Osteoblast (primary cell): ENCODE results near the gene TIMELESS. TPM values are rescaled to one million over a fixed set of nuclear protein-coding genes. Genes with fewer than 3 reads are reported as not detected.
A peak's percentile ranks its signal among the peaks of the same experiment; 100 is the strongest.

Source experiments
- DNase-seq: peaks from one replicate; pipeline ENCODE4 v3.0.0; 2011; ENCODE audit warnings: low spot score, mixed read lengths; ENCODE audit not compliant: insufficient read length; ENCODE audit errors: missing footprints
- H2AFZ ChIP-seq: 2 replicates; pipeline ENCODE4 v1.6.0; 2011; ENCODE audit warnings: mild to moderate bottlenecking, low read length
- H3K27ac ChIP-seq: 2 replicates; pipeline ENCODE4 v1.5.1; 2011; ENCODE audit warnings: mild to moderate bottlenecking, low read depth, low read length, moderate library complexity
- H3K27me3 ChIP-seq: 2 replicates; pipeline ENCODE4 v1.6.0; 2012; ENCODE audit warnings: mild to moderate bottlenecking, control low read depth, inconsistent platforms, low read length, moderate library complexity; ENCODE audit not compliant: insufficient read depth
- H3K36me3 ChIP-seq: 2 replicates; pipeline ENCODE4 v1.5.1; 2011; ENCODE audit warnings: mild to moderate bottlenecking, low read length, control low read depth, moderate library complexity; ENCODE audit not compliant: insufficient read depth
- H3K4me1 ChIP-seq: 2 replicates; pipeline ENCODE4 v1.5.1; 2011; ENCODE audit warnings: mild to moderate bottlenecking, low read length, control low read depth, moderate library complexity; ENCODE audit not compliant: insufficient read depth
- H3K4me2 ChIP-seq: 2 replicates; pipeline ENCODE4 v1.6.0; 2011; ENCODE audit warnings: mild to moderate bottlenecking, low read length; ENCODE audit not compliant: insufficient read depth
- H3K4me3 ChIP-seq: fragments of 200-600 bp; sonication (generic); 3 replicates; pipeline ENCODE4 v1.5.1; 2012; ENCODE audit warnings: mild to moderate bottlenecking, low read length, inconsistent platforms; ENCODE audit not compliant: insufficient read depth
- H3K79me2 ChIP-seq: 2 replicates; pipeline ENCODE4 v1.6.0; 2012; ENCODE audit warnings: mild to moderate bottlenecking, low read length, control low read depth, inconsistent platforms; ENCODE audit not compliant: insufficient read depth
- H3K9me3 ChIP-seq: 2 replicates; pipeline ENCODE4 v1.5.1; 2011; ENCODE audit warnings: low read depth, low read length, control low read depth
- H4K20me1 ChIP-seq: 2 replicates; pipeline ENCODE4 v1.6.0; 2012; ENCODE audit warnings: mild to moderate bottlenecking, low read length, control low read depth; ENCODE audit not compliant: insufficient read depth
- total RNA-seq: library from RNA; depleted of rRNA; stranded (reverse); fragments of >200 nt; gene quantifications from 2 replicates; pipeline ENCODE4 v1.2.3, GENCODE V29; 2012
- TF ChIP-seq, protein P1 (sequence below): IDR thresholded peaks from 2 replicates; pipeline ENCODE4 v1.5.1; 2011; ENCODE audit warnings: mild to moderate bottlenecking, low read depth, low read length, moderate library complexity; ENCODE audit errors: extremely low read depth

The TIMELESS gene
- total RNA-seq, 1 donor = 4.7 TPM

- Histone ChIP-seq H2AFZ (no peak overlapping the region), H3K4me3 (no peak overlapping the region), H3K79me2 (no peaks in the 10 kb centered on the region), H3K9me3 (no peaks in the 10 kb centered on the region), H3K36me3 (no peaks in the 10 kb centered on the region), H3K27me3 (peaks cover 10% of the 10 kb centered on the region), H3K27ac (no peak overlapping the region), H3K4me2 (no peak overlapping the region), H3K4me1 (no peaks in the 10 kb centered on the region), H4K20me1 (no peaks in the 10 kb centered on the region)
- no peak for DNase-seq
- TF ChIP-seq, protein P1, sequence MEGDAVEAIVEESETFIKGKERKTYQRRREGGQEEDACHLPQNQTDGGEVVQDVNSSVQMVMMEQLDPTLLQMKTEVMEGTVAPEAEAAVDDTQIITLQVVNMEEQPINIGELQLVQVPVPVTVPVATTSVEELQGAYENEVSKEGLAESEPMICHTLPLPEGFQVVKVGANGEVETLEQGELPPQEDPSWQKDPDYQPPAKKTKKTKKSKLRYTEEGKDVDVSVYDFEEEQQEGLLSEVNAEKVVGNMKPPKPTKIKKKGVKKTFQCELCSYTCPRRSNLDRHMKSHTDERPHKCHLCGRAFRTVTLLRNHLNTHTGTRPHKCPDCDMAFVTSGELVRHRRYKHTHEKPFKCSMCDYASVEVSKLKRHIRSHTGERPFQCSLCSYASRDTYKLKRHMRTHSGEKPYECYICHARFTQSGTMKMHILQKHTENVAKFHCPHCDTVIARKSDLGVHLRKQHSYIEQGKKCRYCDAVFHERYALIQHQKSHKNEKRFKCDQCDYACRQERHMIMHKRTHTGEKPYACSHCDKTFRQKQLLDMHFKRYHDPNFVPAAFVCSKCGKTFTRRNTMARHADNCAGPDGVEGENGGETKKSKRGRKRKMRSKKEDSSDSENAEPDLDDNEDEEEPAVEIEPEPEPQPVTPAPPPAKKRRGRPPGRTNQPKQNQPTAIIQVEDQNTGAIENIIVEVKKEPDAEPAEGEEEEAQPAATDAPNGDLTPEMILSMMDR = no peak
Measured at GRCh38 chr12:56457817-56458216, 8.6 kb upstream of the TIMELESS start.

- Histone ChIP-seq H3K36me3 (no peaks in the 10 kb centered on the region), H3K4me3 (no peak within 1 kb of the TSS), H3K4me2 (no peak within 1 kb of the TSS), H4K20me1 (no peaks in the 10 kb centered on the region), H3K4me1 (peaks cover 4% of the 10 kb centered on the region), H3K27ac (no peak within 1 kb of the TSS), H3K9me3 (no peaks in the 10 kb centered on the region), H3K27me3 (peaks cover 10% of the 10 kb centered on the region), H2AFZ (no peak within 1 kb of the TSS), H3K79me2 (no peaks in the 10 kb centered on the region)
- no peak for DNase-seq
- TF ChIP-seq, protein P1 = no peak
Measured at GRCh38 chr12:56454557-56454956, 5.3 kb upstream of the TIMELESS start, which contains the start of gene MIP. Gene MIP (minus strand): TSS chr12:56454657. CDS start chr12:56454613, 44 bp downstream.

- TF ChIP-seq, protein P1 = no peak
- Histone ChIP-seq H3K79me2 (peaks cover 2% of the 10 kb centered on the region), H3K36me3 (no peaks in the 10 kb centered on the region), H3K9me3 (no peaks in the 10 kb centered on the region), H3K4me2 (no peak overlapping the region), H2AFZ (peak overlapping the region; percentile 9), H3K27ac (no peak overlapping the region), H4K20me1 (no peaks in the 10 kb centered on the region), H3K27me3 (peaks cover 10% of the 10 kb centered on the region), H3K4me1 (peaks cover 6% of the 10 kb centered on the region), H3K4me3 (no peak overlapping the region)
- no peak for DNase-seq
Measured at GRCh38 chr12:56451147-56451546, 1.9 kb upstream of the TIMELESS start.

- Histone ChIP-seq H3K27me3 (peaks cover 10% of the 10 kb centered on the region), H3K27ac (no peak overlapping the region), H3K4me2 (no peak overlapping the region), H3K79me2 (peaks cover 2% of the 10 kb centered on the region), H3K9me3 (no peaks in the 10 kb centered on the region), H3K4me3 (no peak overlapping the region), H2AFZ (peak overlapping the region; percentile 13), H3K4me1 (peaks cover 6% of the 10 kb centered on the region), H3K36me3 (no peaks in the 10 kb centered on the region), H4K20me1 (no peaks in the 10 kb centered on the region)
- TF ChIP-seq, protein P1 = no peak
- DNase-seq = no peak
Measured at GRCh38 chr12:56450241-56450640, 1.0 kb upstream of the TIMELESS start.
